WI38 (cell line): ENCODE results near the gene MAP3K7CL.

Experiments
- H3K4me3 ChIP-seq: 2 replicates; pipeline ENCODE4 v1.5.1; 2011; ENCODE audit warnings: low read depth, mild to moderate bottlenecking, control low read depth, low read length
- TF ChIP-seq, protein P1 (sequence below): IDR thresholded peaks from 2 replicates; pipeline ENCODE4 v1.5.1; 2012; ENCODE audit warnings: low read depth, mild to moderate bottlenecking, control low read depth, low read length

Gene MAP3K7CL

DNA sequence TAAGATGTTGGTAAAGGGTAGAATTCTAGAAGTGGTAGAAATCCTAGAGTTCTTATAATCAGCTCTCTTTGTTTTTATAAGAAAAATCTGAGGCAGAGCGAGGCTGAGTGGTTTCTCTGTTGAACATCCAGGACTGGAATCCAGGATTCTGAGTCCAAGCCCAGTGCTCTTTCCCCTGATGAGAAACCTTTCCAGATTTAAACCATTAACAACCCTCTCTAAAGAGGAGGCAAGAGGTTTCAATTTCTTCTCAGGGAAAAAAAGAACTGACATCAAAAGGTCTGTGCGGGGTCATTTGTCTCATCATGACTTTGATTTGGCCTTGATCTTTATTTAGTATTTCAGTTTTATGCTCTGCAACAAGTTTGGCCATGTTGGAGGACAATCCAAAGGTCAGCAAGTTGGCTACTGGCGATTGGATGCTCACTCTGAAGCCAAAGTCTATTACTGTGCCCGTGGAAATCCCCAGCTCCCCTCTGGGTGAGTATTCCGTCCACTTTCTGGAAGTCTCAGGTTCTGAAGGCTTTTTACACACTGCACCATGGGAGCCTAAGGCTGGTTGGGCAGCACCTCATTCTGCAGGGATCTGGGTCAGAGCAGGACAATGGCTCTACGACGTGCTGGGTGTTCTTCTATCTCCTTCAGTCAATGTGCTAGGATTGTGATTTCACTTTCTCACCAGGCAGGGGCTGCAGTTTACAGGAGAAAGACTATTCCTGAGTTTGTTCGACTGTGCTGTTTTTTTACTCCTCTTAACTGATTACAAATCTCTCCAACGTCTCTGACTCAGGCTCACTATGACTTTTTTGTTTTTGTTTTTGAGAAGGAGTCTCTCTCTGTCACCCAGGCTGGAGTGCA is 38.1 kb upstream of the MAP3K7CL start:
- no peak overlapping the region for H3K4me3 ChIP-seq
- TF ChIP-seq, protein P1, sequence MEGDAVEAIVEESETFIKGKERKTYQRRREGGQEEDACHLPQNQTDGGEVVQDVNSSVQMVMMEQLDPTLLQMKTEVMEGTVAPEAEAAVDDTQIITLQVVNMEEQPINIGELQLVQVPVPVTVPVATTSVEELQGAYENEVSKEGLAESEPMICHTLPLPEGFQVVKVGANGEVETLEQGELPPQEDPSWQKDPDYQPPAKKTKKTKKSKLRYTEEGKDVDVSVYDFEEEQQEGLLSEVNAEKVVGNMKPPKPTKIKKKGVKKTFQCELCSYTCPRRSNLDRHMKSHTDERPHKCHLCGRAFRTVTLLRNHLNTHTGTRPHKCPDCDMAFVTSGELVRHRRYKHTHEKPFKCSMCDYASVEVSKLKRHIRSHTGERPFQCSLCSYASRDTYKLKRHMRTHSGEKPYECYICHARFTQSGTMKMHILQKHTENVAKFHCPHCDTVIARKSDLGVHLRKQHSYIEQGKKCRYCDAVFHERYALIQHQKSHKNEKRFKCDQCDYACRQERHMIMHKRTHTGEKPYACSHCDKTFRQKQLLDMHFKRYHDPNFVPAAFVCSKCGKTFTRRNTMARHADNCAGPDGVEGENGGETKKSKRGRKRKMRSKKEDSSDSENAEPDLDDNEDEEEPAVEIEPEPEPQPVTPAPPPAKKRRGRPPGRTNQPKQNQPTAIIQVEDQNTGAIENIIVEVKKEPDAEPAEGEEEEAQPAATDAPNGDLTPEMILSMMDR = no peak

DNA sequence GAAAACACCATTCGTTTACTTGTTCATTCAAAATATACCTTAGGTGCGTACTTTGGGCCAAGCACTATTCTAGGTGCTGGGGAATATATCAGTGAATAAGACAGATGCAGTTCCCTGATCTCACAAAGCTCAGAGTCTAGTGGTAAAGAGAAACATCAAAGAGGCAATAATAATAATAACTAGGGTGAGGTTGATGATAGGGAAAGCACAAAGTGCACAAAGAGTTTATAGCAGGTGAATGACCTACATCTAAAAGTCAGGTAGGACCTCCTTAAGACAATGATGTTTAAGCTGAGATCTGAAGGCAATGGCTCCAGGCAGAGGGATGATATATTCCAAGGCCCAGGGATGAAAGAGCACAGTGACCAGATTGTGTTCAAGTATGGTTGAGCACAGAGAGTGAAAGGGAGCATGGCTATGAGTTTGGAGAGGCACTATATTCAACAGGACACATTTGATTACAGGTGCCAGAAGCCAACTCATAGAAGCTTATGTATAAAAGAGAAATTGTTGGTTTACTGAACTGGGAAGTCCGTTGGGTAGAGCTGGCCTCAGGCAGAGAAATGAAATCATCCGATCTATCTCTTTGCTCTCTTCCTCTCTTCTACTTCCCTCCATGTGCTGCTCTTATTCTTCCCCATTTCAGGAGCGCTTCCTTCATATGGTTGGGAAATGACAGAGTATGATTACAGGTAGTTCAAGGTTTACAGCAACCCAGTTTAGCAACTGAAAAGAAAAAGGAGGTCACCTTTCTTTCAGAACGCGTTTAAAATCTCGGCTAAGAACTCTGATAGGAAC is 34.0 kb upstream of the MAP3K7CL start:
- TF ChIP-seq, protein P1 = no peak
- H3K4me3 ChIP-seq = no peak overlapping the region

DNA sequence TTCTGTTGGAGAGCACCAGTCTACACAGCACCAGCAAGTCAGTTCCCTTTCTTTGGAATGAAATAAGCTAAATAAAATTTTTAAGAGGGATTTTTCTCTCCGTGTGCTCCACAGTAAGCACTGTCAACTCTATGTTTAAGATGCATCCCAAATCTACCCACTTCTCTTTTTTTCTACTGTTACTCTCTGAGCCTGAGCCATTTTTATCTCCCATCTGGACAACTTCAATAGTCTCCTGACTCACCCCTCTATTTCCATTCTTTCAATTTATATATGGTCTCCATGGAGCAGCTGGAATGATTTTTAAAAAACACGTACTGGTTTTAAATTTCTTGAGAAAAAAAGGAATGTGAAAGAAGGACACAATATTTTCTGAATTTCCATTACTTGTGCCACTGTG is 32.3 kb upstream of the MAP3K7CL start:
- TF ChIP-seq, protein P1 = no peak
- no peak overlapping the region for H3K4me3 ChIP-seq

DNA sequence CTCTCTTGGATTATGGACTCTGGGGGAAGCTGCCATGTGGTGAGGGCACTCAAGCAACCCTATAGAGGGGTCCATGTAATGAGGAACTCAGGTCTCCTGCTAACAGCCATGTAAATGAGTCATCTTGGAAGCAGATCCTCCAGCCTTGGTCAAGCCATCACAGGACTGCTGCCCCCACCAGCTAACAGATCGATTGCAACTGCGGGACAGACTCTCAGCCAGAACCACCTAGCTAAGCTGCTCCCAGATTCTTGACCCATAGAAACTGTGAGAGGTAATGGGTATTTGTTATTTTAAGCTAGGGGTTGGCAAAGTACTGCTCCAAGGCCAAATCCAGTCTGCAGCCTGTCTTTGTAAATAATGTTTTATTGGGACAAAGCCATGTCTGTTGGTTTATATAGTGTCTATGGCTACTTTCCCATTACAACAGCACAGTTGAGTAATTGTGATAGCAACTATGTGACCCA is 27.6 kb upstream of the MAP3K7CL start:
- no peak overlapping the region for H3K4me3 ChIP-seq
- TF ChIP-seq, protein P1 = no peak

DNA sequence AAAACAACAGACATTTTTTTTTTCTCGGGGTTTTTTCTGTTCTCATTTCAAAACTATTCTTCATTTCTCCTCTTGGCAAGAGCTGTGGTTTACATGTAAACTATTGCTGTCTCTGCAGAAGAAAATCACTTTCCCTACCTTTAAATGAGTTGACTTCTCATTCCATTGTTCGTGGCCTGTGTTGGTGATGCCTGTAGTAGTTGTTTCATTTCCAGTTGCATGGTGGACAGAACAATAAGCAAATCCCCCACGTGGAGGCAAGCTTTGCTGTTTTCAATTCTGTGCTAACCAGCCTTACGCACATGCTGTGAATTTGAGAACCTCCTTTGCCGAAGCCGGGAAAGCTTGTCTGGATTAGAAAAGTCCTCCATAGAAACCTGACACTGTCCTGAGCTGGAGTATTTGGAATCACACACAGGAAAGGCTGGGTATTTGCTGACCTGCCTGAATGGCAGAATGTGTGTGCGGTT is 26.2 kb upstream of the MAP3K7CL start:
- no peak overlapping the region for H3K4me3 ChIP-seq
- TF ChIP-seq, protein P1 = no peak

DNA sequence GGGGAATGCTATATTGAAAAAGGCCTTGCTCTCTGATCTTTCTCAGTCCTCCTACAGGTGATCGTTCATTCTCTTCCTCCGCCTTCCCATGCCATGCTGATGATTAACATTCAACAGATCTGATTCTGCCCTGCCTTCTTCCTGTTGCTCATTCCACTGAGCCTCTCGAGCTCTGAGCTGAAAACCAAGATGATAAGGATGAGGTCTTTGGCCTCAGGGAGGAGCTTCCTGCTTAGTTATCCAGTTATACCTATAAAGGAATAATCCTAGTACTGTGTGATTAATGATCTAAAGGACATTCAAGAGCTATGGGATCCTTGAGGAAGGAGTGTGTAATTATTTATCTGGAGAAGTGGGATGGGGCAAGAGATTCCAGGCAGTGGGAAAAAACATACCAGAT is 25.2 kb upstream of the MAP3K7CL start:
- no peak overlapping the region for H3K4me3 ChIP-seq
- TF ChIP-seq, protein P1 = no peak
